IPS-18c (cell line): Measurements from ENCODE around the gene CACNA1S.

Experiments
- H3K4me3 ChIP-seq: 2 replicates; pipeline ENCODE4 v1.7.0; 2013; ENCODE audit warnings: low read depth, mild to moderate bottlenecking, low read length, moderate library complexity; ENCODE audit not compliant: insufficient read depth
- H3K9me3 ChIP-seq: one replicate; pipeline ENCODE4 v1.6.1; 2013; ENCODE audit warnings: mild to moderate bottlenecking, low read length, moderate library complexity; ENCODE audit not compliant: control insufficient read depth, insufficient read depth

CACNA1S gene

GRCh38 chr1:201061886-201062285, 50.3 kb downstream of the CACNA1S start:
- no peak overlapping the region for H3K4me3 ChIP-seq
- H3K9me3 ChIP-seq, result peaks cover 2% of the 10 kb centered on the region

GRCh38 chr1:201061049-201061448, 51.2 kb downstream of the CACNA1S start:
- Histone ChIP-seq H3K9me3 (peaks cover 2% of the 10 kb centered on the region), H3K4me3 (no peak overlapping the region)

- Histone ChIP-seq H3K9me3 (peaks cover 2% of the 10 kb centered on the region), H3K4me3 (no peak overlapping the region)
These were observed 51.6 kb downstream of the CACNA1S start for GRCh38 chr1:201060586-201060985.

DNA sequence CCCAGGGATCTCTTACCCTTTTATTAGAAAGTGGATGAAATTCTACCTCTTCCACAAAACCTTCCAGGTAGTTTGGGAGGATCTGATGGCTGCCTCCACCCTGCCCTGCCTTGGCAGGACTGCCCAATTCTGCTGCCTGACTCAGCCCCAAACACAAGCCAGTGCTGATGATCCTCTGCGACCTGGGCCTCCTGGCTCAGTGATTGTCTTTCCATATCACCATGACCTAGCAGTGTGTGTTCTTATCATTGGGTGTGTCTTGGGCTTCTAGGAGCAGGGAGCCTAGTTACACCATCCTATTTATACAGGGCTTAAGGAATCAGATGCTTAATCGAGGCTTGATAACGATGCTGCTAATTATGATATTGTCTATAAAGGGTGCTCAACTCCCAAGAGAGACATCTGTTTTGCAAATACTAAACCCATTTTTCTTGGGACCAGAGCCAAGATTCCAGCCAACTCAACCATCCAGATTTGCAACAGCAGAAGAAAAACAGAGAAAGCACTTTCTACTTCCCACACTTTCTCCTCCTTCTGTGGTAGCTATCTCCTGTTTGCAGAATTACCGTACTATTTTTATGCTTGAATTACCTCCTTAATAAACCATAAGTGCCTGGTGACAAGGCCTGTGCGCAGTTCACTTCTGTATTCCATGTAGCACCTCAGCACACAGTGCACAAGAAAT, 52.2 kb downstream of the CACNA1S start:
- H3K4me3 ChIP-seq, result no peak overlapping the region
- H3K9me3 ChIP-seq, result peaks cover 2% of the 10 kb centered on the region

DNA sequence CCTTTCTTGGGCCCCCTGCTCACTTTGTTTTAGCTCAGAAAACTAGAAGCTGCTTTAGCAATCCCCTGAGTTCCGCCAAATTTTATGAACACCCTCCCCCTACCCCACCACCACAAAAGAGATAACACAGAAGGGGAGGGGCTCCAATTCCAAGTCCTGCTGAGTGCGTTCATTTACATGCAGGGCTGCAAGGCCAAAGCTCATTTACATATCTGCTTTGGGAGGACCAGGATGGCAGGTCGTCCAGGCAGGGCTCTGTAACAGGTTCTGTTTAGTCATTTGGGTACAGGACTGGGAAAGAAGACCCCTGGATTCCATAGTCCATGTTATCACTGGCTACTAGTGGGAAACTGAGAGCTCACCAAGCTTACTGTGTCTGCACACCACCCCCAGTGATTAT, 52.8 kb downstream of the CACNA1S start:
- H3K4me3 ChIP-seq, result no peak overlapping the region
- peaks cover 2% of the 10 kb centered on the region for H3K9me3 ChIP-seq

- no peak overlapping the region for H3K4me3 ChIP-seq
- no peaks in the 10 kb centered on the region for H3K9me3 ChIP-seq
These were observed 58.1 kb downstream of the CACNA1S start for GRCh38 chr1:201054091-201054543.

GRCh38 chr1:201053155-201053860, 58.9 kb downstream of the CACNA1S start:
- H3K4me3 ChIP-seq, result no peak overlapping the region
- no peaks in the 10 kb centered on the region for H3K9me3 ChIP-seq

GRCh38 chr1:201051399-201051798, 60.8 kb downstream of the CACNA1S start:
- no peak overlapping the region for H3K4me3 ChIP-seq
- no peaks in the 10 kb centered on the region for H3K9me3 ChIP-seq

- Histone ChIP-seq H3K4me3 (no peak overlapping the region), H3K9me3 (no peaks in the 10 kb centered on the region)
These were observed 61.5 kb downstream of the CACNA1S start for GRCh38 chr1:201050515-201051277.

GRCh38 chr1:201049248-201049831, 62.9 kb downstream of the CACNA1S start:
- Histone ChIP-seq H3K9me3 (no peaks in the 10 kb centered on the region), H3K4me3 (no peak overlapping the region)

DNA sequence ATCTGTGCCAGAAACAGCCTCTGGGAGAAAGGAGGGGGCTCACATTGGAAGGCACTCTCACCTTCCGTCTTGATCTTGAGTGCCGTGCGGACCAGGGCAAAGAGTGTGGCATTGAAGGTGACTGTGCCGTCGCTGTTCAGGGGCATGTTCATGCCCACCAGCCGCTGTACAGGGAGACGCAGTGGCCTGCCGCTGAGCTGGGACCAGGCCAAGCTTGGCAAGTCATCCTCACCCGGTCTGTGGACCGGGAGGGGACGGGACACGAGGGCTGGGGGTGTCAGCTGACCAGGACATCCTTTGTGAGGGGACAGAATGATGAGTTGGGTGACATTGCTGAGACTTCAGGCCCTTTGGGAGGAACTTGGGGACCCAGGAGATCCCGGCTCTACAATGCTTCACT, 63.7 kb downstream of the CACNA1S start:
- Histone ChIP-seq H3K4me3 (no peak overlapping the region), H3K9me3 (no peaks in the 10 kb centered on the region)

GRCh38 chr1:201044119-201044518, 68.1 kb downstream of the CACNA1S start:
- Histone ChIP-seq H3K9me3 (no peaks in the 10 kb centered on the region), H3K4me3 (no peak overlapping the region)

GRCh38 chr1:201042779-201043461, 69.3 kb downstream of the CACNA1S start:
- H3K9me3 ChIP-seq, result no peaks in the 10 kb centered on the region
- H3K4me3 ChIP-seq, result no peak overlapping the region

DNA sequence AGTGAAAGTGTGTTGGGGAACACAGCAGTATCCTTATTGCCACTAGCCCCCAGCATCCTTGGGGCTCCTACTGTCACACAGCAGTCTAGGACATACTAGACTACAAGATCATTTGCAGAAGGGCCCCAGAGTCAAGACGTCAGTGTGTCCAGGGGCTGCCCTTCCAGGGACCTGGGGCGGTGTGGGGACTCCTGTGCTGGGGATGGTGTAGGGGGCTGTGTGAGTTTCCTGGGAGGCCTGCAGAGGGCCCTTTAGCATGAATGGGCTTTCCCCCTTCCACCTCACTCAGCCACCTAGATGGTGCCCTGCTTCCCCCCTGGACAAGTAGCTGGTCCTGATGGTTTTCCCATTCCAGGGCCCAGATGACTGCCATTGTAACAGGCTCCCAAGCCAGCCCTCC, 71.2 kb downstream of the CACNA1S start:
- H3K9me3 ChIP-seq, result no peaks in the 10 kb centered on the region
- H3K4me3 ChIP-seq, result no peak overlapping the region

- no peaks in the 10 kb centered on the region for H3K9me3 ChIP-seq
- H3K4me3 ChIP-seq, result no peak overlapping the region
These were observed 72.3 kb downstream of the CACNA1S start for GRCh38 chr1:201039876-201040275.

GRCh38 chr1:201039418-201039817, 72.8 kb downstream of the CACNA1S start:
- Histone ChIP-seq H3K9me3 (no peaks in the 10 kb centered on the region), H3K4me3 (no peak overlapping the region)

DNA sequence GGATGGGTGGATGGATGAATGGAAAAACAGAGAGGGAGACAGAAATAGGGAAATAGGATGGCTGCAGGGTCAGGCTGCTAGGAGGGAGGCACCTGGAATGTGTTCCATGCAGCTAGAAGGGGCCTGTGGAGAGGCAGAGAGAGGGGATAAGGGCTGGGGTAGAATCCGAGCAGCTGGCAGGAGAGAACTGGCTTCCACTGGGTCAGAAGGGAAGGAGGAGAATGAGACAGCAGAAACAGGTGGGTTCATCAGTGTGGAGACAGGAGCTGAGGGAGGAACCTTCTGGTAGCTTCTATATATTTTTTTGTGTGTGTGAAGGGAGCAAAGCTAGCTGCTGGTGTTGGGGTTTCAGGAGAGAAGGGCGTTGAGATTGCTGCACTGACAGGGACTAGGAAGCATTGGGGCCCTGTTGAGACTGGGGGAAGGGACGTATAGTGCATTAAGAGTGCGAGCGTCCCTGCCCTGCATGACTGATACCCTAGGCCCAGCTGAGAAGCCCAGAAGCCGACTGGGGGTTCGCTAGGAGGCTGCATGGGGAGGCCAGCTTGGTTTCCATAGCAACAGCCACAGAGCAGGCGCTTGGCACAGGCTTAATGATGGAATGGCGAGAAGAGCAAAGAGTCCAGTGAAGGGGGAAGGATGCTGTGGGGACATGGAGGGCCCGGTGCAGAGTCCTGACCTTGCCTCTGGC, 73.9 kb downstream of the CACNA1S start:
- no peak overlapping the region for H3K4me3 ChIP-seq
- no peaks in the 10 kb centered on the region for H3K9me3 ChIP-seq
